HG02852 (cell line): ENCODE measurements around the gene PCCA.
"Not testable (repeated sequence)": the region's sequence is repeated elsewhere in the genome, so short reads cannot be mapped to it uniquely, and the experiment has no call there.

Source experiments
- ATAC-seq: cut with Tn5 transposase; IDR thresholded peaks from one replicate; pipeline ENCODE4 v1.9.1; 2021; ENCODE audit warnings: mild to moderate bottlenecking, moderate library complexity; ENCODE audit not compliant: unreplicated experiment

The PCCA gene

DNA sequence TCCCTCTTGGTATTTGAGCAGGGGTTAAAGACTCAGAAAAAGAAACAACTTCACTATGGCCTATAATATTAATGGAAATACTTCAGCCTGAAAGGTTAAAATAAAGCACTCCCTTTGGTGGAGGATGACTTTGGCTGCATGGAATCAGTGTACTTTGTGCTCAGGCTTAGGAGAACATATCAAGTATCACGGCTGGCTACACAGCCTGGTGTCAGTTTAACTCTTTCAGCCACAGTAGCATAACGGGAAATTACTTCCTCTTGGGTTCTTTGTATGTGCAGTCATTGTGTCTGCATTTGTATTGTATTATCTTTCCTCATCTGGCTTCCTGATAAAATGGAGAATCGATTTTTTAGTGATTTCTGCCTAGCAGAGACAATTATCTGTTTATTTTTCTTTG lies 260.7 kb downstream of the PCCA start:
- ATAC-seq: no peak

DNA sequence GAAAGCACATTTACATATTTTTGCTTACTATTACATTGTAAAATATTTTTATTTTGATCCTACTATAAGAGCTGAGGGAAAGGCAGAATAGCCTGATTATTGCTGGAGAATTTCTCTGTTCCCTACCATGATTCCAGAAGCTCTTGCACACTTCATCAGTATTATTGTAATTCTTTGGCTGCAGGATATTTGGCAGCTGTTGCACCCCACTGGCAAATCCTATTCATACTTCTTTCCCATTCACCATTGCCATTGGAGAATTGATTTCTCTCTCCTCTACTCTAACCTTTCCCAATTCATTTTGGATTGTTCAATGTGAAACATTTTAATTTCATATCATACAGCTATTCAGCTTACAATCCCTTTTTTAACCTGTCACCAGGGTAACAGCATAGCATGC lies 261.7 kb downstream of the PCCA start:
- ATAC-seq: no peak

DNA sequence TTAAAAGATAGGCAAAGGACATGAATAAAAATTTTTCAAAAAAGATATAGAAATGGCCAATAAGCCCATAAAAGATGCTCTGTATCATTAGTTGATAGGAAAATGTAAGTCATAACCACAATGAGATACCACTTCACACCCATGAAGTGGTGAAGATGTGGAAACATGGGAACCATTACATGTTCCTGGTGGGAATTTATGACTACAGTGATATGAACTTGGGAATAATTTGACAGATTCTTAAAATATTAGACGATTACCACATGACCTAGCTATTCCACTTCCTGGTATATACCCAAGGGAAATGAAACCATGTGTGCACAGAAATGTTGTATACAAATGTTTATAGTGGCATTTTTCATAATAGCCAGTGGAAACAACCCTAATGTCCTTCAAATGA lies 267.5 kb downstream of the PCCA start:
- no peak for ATAC-seq

DNA sequence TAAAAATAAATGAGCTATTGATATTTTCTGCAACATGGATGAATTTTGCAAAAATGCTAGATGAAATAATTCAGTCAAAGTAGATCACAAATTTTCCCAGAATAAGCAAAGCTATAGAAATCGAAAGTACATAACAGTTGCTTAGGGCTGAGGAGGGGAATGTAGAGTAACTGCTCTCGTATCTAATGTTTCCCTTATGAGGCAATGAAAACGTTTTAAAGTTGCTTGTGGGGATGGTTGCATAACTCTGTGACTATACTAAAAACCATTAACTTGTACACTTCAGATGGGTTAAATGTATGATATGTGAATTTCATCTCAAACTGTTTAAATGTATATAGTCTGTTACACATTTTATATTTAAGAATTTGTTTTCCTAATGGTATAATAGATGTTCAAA lies 268.0 kb downstream of the PCCA start:
- no peak for ATAC-seq

DNA sequence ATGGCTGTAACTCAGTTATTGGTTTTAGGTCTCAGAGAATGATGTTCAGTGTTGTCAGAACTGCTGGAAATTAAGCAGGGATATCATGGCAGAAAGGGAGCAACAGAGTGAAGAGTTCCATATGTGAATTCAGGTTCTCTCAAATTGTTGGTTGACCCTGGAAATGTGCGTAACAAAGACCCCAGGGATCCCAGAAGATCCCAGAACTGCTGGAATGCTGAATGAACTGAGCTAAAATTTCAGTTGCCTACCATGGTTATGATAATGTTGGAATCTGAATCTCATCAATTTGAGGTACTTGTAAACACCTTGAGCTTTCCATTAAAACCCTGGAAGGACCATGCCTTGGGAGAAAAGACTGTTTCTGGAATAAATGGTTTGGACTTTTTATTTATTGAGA lies 268.9 kb downstream of the PCCA start:
- ATAC-seq: no peak

DNA sequence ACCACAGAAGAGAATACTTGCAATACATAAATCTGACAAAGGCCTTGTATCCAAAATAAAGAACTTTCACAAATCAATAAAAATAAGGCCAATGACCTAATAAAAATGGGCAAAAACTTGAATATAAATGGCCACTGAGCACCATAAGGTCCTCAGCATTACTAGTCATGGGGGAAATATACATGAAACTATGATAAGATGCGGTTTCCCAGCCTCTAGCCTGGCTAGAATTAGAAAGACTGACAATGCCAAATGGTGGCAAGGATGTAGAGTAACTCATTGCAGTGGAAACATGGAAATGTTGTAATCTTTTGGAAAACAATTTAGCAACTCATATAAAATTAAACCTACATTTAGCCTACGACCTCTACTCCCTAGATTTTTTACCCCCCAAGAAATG lies 272.6 kb downstream of the PCCA start:
- no peak for ATAC-seq

DNA sequence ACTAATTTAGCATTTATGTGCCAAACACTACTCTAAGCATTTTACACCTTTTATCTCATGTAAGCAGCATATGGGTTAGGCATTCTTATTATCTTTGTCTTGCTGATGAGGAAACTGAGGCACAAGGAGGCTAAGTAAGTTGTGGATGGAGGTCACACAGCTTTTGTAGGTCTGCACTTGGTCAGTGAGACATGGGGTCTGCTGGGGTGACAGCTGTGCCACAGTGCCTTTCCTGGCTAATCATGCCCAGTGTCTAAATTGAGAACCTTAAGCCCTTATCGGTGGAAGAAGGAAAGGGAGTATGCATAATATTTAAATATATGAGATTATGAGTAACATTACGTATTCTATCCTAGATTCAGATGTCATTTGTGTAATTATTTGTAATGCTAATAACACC lies 273.5 kb downstream of the PCCA start:
- ATAC-seq: no peak

DNA sequence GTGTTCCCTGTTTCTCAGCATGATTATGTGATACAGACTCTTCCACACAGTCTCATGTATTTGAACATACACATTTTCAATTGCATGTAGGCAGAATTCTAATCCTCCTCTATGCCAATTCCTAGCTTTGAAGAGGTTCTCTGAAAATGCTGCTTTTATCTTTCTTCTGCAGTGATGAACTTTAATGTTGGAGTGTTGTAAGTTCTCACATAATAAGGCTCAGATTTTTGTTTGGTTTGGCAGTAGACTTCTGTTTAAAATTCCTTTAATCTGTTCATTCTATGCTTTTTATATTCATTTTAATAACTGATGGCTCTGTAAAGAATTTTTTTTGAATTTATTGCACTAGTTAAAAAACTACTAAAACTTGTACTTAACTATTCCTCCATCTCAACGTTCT lies 273.9 kb downstream of the PCCA start:
- ATAC-seq: no peak

DNA sequence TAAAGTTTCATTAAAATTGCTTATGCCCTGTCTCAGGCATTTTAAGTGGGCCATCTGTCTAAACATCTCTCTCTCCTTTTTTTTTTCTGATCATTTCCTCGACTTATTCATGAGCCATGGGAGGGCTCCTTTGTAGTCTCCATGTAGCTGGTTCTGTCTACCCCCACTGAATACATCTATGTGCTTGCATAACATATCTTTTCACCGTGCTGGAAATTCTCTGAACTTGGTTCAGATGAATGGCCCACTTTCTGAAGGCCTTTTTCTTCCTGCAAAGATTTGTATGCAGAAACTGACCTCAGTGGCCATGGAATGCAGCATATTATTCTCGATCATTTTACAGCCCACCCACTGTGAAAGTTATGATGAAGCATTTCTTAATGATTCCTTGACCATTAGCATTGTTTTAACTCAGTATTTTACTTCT lies 274.4 kb downstream of the PCCA start:
- ATAC-seq: no peak

DNA sequence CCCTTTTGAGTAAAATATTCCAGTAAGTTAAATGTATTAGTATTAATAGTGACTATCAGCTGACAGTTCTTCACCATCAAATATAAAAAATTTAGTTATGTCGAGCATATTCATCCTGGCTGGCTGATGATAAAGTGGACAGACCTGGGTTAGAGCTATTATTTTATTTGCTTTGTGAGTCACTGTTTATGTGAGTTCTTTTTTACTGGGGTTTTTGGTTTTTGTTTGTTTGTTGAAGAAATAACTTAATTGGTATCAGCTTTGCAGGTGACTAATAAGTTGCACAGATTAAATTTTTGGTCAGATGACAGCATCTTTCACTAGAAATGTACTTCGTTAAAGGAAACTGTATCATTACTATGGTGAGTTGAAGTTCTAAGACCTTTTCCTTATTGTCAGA lies 275.0 kb downstream of the PCCA start:
- no peak for ATAC-seq

DNA sequence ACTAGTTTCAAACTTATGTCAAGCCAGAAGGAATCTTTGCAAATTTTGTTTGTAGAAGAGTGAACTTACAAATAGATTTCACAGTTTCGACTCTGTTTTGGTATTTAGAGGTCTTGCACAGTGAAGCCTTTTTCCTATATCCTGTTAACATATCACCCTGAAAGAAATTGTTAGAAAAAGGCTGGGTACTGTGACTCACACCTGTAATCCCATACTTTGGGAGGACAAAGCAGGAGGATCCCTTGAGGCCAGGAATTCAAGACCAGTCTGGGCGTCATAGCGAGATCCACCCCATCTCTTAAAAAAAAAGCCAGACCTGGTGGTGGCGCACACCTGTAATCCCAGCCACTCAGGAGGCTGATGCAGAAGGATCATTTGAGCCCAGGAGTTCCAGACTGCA lies 275.7 kb downstream of the PCCA start:
- ATAC-seq: no peak

DNA sequence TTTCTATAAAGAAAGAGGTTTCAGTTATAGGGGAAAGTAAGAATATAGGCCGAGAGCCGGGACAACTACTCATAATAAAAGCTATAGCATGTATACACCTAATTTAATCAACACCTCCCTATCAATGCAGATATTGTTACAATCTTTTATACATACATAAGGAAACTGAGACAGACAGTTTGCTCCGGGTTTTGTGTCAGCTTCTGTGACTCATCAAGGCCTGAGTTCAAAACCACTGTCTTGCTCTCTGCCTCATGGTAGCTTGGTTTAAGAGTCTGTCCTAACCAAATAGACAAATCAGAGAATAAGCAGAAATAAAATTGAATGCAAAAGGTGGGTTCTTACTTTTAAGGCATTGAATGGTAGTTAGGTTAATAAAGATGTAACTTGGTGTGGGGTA lies 276.8 kb downstream of the PCCA start:
- ATAC-seq: no peak

DNA sequence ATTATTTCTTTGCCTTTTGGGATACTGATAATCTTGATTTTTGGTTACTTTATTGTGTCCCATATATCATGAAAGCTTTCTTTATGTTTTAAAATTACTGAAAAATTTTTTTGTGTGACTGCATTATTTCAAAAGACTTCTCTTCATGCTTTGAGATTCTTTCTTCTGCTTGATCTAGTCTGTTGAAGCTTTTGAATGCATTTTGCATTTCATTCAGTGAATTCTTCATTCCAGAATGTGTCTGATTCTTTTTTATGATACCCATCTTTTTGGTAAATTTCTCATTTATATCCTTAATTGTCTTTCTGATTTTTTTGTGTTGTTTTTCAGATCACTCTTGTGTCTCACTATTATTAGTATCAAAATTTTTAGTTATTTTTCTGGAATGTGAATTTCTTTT lies 289.6 kb downstream of the PCCA start:
- ATAC-seq: no peak

DNA sequence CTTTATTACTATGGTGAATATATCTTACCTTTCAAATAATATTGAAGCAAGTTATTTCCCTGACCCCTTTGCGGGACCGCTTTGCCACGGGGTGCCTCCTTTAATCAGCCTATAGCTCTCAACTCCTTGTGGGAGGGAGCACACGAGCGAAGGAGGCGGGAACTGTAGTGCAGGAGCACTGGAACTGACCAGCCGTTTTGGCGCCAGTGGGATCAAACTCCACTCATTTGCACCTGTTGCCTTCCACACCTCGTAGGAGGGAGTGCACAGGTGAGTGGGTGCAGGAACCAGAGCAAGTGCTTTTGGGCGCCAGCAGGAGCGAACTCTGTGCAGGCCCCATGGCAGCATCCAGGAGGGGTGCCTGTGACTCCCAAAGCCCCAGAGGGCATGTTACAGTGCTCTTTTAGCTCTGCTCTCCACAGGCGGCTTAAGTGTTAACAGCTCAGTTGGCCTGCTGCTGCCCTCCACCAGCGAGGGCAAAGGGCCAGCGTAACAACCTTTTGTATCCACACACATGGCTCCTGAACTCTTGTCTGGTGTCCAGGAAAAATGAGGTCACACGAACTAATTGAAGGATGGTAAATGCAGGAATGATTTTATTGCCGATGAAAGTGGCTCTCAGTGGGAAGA lies 292.8 kb downstream of the PCCA start:
- no peak for ATAC-seq

DNA sequence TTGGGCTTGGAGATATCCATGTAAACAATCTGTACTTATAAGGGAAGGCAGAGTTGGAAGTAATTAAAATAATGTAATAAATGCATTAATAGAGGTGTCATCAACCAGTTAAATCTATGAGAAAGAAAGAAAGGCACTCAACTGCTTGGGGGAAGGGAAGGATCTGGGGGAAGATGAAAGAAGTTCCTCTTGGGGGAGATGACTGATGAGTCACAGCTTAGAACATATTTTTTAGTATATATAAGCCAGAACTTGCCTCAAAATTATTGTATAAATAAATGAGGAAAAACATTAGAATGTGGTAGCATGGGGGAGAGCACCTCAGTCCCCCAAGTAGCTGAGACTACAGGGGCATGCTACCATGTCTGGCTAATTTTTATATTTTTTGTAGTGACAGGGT lies 293.9 kb downstream of the PCCA start:
- ATAC-seq: no peak

DNA sequence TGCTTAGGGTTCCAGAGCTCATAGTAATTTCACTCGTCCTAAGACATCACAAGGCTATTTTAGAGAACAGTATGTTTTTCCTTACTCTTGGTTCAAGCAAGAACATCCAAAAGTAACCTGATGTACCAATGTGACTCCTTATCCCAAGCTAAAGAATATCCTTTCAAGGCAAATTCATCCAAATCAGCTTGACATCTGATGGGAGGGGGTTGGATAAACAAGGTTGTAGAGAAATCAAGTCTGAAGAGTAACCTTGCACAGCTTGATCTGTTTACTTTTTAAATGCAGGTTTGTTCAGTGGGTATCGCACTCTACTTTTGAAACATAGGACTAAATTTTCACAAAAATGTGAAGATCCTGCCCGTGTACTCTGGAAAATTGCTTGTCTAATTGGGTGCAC lies 298.5 kb downstream of the PCCA start:
- no peak for ATAC-seq

DNA sequence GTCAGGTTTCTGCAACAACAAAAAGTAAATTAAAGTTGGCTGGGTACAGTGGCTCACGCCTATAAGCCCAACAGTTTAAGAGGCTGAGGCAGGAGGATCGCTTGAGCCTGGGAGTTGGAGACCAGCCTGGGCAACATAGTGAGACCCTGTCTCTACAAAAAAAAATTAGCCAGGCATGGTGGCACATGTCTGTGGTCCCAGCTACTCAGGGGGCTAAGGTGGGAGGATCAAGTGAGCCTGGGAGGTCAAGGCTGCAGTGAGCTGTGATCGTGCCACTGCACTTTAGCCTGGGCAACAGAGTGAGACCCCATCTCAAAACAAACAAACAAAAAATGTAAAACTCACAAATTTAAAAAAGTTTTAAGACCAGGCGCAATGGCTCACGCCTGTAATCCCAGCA lies 299.3 kb downstream of the PCCA start:
- not testable (repeated sequence) for ATAC-seq

DNA sequence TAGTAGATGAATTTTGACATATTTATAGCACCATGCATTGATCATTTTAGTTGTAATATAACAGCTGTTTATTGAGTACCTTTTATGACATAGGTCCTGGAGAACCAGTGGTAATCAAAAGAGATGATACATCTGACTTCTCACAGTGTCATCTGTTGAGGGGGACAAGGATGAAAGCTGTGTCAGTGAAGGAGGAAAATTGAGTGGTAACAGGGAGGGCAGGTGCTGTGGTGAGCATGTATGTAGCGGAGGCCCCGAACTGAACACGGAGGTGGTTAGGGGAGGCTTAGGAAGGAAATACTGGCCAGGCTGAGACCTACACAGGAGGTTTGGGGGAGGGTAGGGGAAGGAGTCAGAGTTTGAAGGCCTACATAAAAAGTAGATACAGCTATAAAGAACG lies 300.0 kb downstream of the PCCA start:
- ATAC-seq: no peak

DNA sequence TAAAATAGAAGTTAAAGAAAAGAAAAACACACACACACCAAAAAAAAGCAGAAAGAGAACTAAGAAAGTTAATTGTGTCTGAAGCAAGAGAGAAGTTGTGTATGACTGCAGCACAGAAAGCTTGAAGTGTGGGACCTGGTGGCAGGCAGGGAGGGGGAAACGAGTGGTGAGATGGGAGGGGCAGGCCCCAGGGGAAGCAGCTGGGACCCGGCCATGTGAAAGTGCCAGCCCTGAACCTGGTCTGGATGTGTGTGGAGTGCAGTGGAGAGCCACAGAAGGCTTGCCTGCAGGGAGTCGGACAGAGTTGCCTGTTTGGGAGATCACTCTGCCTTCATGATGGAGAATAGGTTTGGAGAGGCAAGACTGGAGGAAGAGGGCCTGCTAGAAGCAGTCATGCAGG lies 300.7 kb downstream of the PCCA start:
- ATAC-seq: no peak

DNA sequence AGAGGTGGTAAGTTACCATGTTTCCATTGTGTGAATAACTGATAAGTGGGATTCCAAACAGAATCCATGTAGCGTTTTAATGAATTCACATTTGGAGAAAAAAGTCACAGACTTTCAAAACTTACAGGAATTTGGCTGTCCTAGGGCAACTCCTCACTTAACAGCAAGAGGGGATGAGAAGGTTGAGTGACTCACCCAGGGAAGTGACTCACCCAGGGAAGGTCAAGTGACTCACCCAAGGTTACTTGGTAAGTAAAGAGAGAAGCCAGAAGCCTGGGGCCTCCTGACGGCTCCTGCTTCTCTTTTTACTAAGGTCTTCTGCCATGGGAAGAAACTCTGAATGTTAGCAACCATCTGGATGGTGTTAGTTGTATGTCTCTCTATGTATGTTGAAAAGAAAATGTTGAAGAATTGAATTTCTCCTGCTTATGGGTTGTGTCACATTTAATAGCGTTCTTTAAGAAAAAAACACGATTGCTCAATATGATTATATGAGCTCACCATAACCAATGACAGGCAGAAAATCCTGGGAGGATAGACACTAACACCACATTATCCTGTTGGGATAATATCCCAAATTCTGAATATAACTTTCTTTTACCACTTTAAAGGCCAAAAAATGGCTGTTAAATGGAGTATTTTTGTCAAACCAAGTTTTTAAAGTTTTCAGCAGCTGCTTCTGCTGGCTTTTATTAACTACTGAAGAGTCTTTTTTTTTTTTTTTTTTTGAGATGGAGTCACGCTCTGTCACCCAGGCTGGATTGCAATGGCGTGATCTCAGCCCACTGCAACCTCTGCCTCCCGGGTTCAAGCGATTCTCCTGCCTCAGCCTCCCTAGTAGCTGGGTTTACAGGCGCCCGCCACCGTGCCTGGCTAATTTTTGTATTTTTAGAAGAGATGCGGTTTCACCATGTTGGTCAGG lies 304.1 kb downstream of the PCCA start:
- ATAC-seq: peak; percentile 42

DNA sequence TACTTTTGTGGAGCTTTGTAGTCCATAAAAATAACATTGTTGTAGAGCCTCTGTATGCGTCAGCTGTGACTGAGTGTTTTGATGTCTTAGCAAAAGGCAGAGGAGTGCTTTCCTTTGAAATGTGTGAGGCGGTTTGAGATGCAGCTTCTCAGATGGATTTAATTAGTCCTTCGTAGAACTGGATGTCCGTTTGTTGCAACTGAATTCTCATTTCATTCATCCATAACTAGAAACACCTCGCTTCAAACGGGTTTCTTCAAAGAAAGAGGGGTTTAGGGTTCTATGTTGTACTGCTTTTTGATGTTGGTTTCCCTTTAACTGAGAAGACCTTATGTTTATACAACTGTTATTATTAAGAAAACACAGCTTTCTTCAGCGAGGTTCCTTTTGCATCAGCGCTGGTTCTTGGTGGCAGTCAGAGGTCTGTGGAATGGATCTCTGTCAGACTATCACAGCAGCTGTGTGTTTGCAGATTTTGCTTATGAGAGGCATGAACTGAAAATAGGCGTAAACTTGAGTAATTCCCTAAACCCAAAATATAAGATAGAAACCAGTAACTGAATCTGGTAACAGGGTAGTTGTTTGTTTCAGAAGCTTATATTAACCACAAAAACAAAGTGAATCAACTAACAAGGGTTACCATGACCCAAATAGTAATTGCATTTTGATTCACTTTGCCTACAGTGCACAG lies 305.3 kb downstream of the PCCA start:
- peak; percentile 96 for ATAC-seq
